Activated CD8-positive, alpha-beta memory T cell treated with anti-CD3 and anti-CD28 coated beads, Interleukin-2, amount 10 ng/mL, durations not matched to agents 7 days and 5 days (primary cell): ENCODE results near the gene PSMD2. TPM values are rescaled to one million over a fixed set of nuclear protein-coding genes. Genes with fewer than 3 reads are reported as not detected.

ENCODE experiments used
- ATAC-seq: fragments of 150-1000 bp; cut with Tn5 transposase; one replicate; pipeline ENCODE4 v1.10.0; 2021; ENCODE audit warnings: moderate library complexity
- CTCF ChIA-PET: fragments of 350-600 bp; sonication (Branson Sonifier 250); formaldehyde crosslinking; loops from one replicate; lab custom pipeline; 2021; ENCODE audit warnings: antibody characterized with exemption; lab: Charles Lee
- DNase-seq: peaks from one replicate; pipeline ENCODE4 v3.0.0-alpha.2; 2020
- H3K27ac Mint-ChIP-seq: one replicate; pipeline ENCODE4 v1.8.0; 2021; ENCODE audit warnings: mild to moderate bottlenecking, mixed read lengths
- H3K27me3 Mint-ChIP-seq: one replicate; pipeline ENCODE4 v1.8.0; 2021; ENCODE audit warnings: mixed read lengths
- H3K36me3 Mint-ChIP-seq: one replicate; pipeline ENCODE4 v1.8.0; 2021; ENCODE audit warnings: mild to moderate bottlenecking, mixed read lengths
- H3K4me1 Mint-ChIP-seq: one replicate; pipeline ENCODE4 v1.8.0; 2021; ENCODE audit warnings: mixed read lengths
- H3K4me3 Mint-ChIP-seq: one replicate; pipeline ENCODE4 v1.8.0; 2021; ENCODE audit warnings: mild to moderate bottlenecking, moderate library complexity, mixed read lengths
- H3K9me3 Mint-ChIP-seq: one replicate; pipeline ENCODE4 v1.8.0; 2022; ENCODE audit warnings: low read depth, mixed read lengths
- total RNA-seq, 2 experiments: library from RNA; stranded (reverse); gene quantifications; one replicate each; pipeline ENCODE4 v1.2.3, GENCODE V29; 2021

PSMD2 gene
- total RNA-seq, 2 experiments from 2014 or later, result 193 to 258 TPM

GRCh38 chr3:184291044-184291737, 7.8 kb upstream of the PSMD2 start:
- no peaks in the 10 kb centered on the region for H3K4me1 Mint-ChIP-seq
- H3K9me3 Mint-ChIP-seq, result no peaks in the 10 kb centered on the region
- DNase-seq, result no peak
- H3K4me3 Mint-ChIP-seq, result no peak overlapping the region
- ATAC-seq, result no peak
- CTCF ChIA-PET, result interaction anchor here (1.3 to 2.4 kb wide), 3 partner anchors 61 to 64 kb away, joined by 3 to 22 read pairs (median 5); no protein-coding TSS in a partner anchor
- no peaks in the 10 kb centered on the region for H3K36me3 Mint-ChIP-seq
- no peak overlapping the region for H3K27ac Mint-ChIP-seq
- peaks cover 12% of the 10 kb centered on the region for H3K27me3 Mint-ChIP-seq

DNA sequence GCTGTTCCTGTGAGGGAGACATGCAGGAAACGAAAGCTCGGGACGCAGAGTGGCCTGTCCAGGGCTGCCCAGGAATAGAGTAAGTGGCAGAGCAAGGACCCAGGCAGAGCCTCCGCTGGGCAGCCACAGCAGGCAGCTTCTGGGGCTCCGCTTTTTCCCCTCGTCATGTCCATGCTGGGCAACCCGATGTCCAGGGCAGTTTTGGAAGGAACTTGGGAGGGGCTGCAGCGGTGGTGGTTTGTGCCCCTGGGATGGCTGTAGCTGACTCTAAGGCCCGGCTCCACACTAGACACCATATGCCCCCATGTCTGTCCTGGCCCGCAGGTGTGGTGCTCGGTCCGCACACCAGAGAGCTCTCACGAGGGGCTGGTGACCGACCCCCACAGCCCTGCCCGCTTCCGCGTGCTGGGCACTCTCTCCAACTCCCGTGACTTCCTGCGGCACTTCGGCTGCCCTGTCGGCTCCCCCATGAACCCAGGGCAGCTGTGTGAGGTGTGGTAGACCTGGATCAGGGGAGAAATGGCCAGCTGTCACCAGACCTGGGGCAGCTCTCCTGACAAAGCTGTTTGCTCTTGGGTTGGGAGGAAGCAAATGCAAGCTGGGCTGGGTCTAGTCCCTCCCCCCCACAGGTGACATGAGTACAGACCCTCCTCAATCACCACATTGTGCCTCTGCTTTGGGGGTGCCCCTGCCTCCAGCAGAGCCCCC, 7.1 kb upstream of the PSMD2 start:
- ATAC-seq (no peak), DNase-seq (no peak)
- Mint-ChIP-seq H3K27ac (no peak overlapping the region), H3K36me3 (no peaks in the 10 kb centered on the region), H3K4me1 (no peaks in the 10 kb centered on the region), H3K9me3 (no peaks in the 10 kb centered on the region), H3K27me3 (peaks cover 10% of the 10 kb centered on the region), H3K4me3 (no peak overlapping the region)
- CTCF ChIA-PET, result interaction anchor here (1.3 to 1.6 kb wide), 2 partner anchors 60 to 64 kb away, joined by 3 to 5 read pairs; no protein-coding TSS in a partner anchor

- H3K4me3 Mint-ChIP-seq, result no peak overlapping the region
- no peaks in the 10 kb centered on the region for H3K27me3 Mint-ChIP-seq
- no peaks in the 10 kb centered on the region for H3K9me3 Mint-ChIP-seq
- CTCF ChIA-PET, result interaction anchor here (1.6 kb wide), 1 partner anchor 46 kb away, joined by 3 read pairs; the partner anchor contains the start of gene EEF1AKMT4
- peaks cover 10% of the 10 kb centered on the region for H3K36me3 Mint-ChIP-seq
- peaks cover 17% of the 10 kb centered on the region for H3K4me1 Mint-ChIP-seq
- no peak overlapping the region for H3K27ac Mint-ChIP-seq
- no peak for DNase-seq
- ATAC-seq, result no peak
Observed at GRCh38 chr3:184295771-184296170, 3.3 kb upstream of the PSMD2 start.

- no peak for DNase-seq
- ATAC-seq, result no peak
- Mint-ChIP-seq H3K27ac (no peak overlapping the region), H3K36me3 (peaks cover 13% of the 10 kb centered on the region), H3K4me1 (peaks cover 21% of the 10 kb centered on the region), H3K9me3 (no peaks in the 10 kb centered on the region), H3K27me3 (no peaks in the 10 kb centered on the region), H3K4me3 (no peak overlapping the region)
- CTCF ChIA-PET, result interaction anchor here (1.6 kb wide), 1 partner anchor 47 kb away, joined by 3 read pairs; the partner anchor contains the start of gene EEF1AKMT4
Observed at GRCh38 chr3:184296616-184297015, 2.4 kb upstream of the PSMD2 start.

DNA sequence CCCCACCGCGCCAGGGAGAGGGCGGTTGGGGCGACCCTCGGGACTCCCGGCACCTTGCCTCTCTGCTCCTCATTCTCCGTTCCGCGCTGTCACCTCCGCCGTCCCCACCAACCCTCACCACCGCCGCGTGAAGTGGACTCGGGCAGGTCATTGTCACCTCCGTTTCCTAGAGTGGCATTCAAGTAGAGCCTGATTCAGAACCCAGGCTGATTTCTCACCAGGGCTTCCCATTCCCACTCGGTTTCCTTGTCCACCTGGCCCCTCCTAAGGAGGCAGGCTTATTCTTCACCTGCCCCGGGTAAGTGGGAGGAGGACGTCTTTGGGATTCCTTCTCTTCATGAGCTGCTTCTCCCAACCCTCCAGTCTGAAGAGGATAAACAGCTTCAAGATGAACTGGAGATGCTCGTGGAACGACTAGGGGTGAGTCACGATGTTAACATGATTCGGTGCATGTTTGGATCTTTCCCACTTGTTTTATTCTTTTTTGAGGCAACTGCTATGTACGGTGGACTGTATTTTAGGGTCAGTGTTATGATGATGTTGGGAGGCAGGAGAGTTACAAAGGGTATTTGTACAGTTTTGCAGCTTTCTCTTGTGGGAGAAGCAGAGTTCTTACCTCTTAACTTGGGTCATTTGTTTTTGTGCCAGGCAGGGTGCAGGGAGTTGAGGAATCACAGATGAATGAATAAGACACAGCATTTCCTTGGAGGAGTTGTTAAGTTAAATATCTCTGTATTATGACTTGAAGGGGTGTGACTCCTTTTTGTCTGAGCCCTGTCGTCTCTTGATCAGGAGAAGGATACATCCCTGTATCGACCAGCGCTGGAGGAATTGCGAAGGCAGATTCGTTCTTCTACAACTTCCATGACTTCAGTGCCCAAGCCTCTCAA, 692 bp downstream of the PSMD2 start:
- CTCF ChIA-PET, result interaction anchor here (1.0 to 1.3 kb wide), 2 partner anchors 12 to 54 kb away, joined by 3 to 5 read pairs; no protein-coding TSS in a partner anchor

GRCh38 chr3:184300378-184300720, 1.3 kb downstream of the PSMD2 start:
- Mint-ChIP-seq H3K4me1 (peaks cover 23% of the 10 kb centered on the region), H3K27me3 (no peaks in the 10 kb centered on the region), H3K9me3 (no peaks in the 10 kb centered on the region), H3K4me3 (peak overlapping the region; percentile 91), H3K27ac (peak overlapping the region; percentile 27), H3K36me3 (peaks cover 44% of the 10 kb centered on the region)
- CTCF ChIA-PET, result interaction anchor here (1.3 to 1.4 kb wide), 2 partner anchors 11 kb away, joined by 4 to 5 read pairs; no protein-coding TSS in a partner anchor
- ATAC-seq (no peak), DNase-seq (no peak)

More for the DNA sequence above, 692 bp downstream of the PSMD2 start:
- H3K4me3 Mint-ChIP-seq, result peak overlapping the region; percentile 91
- no peak for ATAC-seq
- H3K36me3 Mint-ChIP-seq, result peaks cover 41% of the 10 kb centered on the region
- H3K27ac Mint-ChIP-seq, result peak overlapping the region; percentile 86
- no peak for DNase-seq
- H3K9me3 Mint-ChIP-seq, result no peaks in the 10 kb centered on the region
- peaks cover 23% of the 10 kb centered on the region for H3K4me1 Mint-ChIP-seq
- H3K27me3 Mint-ChIP-seq, result no peaks in the 10 kb centered on the region

DNA sequence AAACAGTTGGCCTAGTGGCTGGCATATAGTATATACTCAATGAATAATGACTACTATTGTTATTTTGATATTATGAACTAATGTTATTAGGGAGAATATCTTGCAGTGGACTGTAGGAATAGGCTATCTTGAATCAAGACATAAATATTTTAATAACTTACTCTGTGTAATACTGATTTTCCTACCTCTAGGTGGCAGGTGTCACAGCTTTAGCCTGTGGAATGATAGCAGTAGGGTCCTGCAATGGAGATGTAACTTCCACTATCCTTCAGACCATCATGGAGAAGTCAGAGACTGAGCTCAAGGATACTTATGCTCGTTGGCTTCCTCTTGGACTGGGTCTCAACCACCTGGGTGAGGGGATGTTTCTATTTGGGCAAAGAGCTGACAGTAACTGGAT, 6.5 kb downstream of the PSMD2 start:
- H3K4me1 Mint-ChIP-seq, result peaks cover 8% of the 10 kb centered on the region
- CTCF ChIA-PET, result interaction anchor here (0.7 to 2.1 kb wide), 7 partner anchors 11 to 482 kb away, joined by 3 to 6 read pairs (median 3); partner anchors contain the start of gene EEF1AKMT4
- no peaks in the 10 kb centered on the region for H3K27me3 Mint-ChIP-seq
- no peaks in the 10 kb centered on the region for H3K9me3 Mint-ChIP-seq
- H3K27ac Mint-ChIP-seq, result no peak overlapping the region
- ATAC-seq (peak; percentile 64), DNase-seq (no peak)
- H3K36me3 Mint-ChIP-seq, result peaks cover 72% of the 10 kb centered on the region
- H3K4me3 Mint-ChIP-seq, result no peak overlapping the region

DNA sequence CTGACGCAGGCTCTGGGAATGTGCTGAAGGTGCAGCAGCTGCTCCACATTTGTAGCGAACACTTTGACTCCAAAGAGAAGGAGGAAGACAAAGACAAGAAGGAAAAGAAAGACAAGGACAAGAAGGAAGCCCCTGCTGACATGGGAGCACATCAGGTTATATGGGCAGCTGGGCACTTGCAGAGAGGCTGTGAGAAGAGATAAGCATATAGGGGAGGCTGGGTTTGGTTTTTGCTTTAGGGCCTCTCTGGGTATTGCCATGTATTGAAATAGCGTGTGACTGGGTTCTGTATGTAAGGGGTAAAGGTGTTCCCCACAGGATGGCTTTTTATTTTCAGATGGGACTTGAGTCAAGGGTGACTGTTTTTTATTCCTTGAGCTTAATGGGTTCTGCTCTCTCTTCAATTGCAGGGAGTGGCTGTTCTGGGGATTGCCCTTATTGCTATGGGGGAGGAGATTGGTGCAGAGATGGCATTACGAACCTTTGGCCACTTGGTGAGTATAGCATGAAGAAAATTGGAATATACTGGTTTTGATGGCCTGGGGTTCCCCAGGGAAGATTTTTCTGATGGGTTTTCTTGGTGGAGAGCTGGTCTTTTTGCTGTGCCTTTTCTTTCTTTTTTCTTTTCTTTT, 7.4 kb downstream of the PSMD2 start:
- ATAC-seq (no peak), DNase-seq (no peak)
- CTCF ChIA-PET, result interaction anchor here (0.8 to 2.1 kb wide), 6 partner anchors 10 to 123 kb away, joined by 3 to 6 read pairs (median 3); no protein-coding TSS in a partner anchor
- no peak overlapping the region for H3K4me3 Mint-ChIP-seq
- no peaks in the 10 kb centered on the region for H3K27me3 Mint-ChIP-seq
- no peaks in the 10 kb centered on the region for H3K9me3 Mint-ChIP-seq
- peaks cover 3% of the 10 kb centered on the region for H3K4me1 Mint-ChIP-seq
- H3K27ac Mint-ChIP-seq, result no peak overlapping the region
- peaks cover 68% of the 10 kb centered on the region for H3K36me3 Mint-ChIP-seq

- H3K36me3 Mint-ChIP-seq, result peaks cover 54% of the 10 kb centered on the region
- no peaks in the 10 kb centered on the region for H3K27me3 Mint-ChIP-seq
- no peak overlapping the region for H3K4me3 Mint-ChIP-seq
- DNase-seq, result no peak
- CTCF ChIA-PET, result no interaction called here
- H3K27ac Mint-ChIP-seq, result no peak overlapping the region
- no peak for ATAC-seq
- no peaks in the 10 kb centered on the region for H3K9me3 Mint-ChIP-seq
- H3K4me1 Mint-ChIP-seq, result no peaks in the 10 kb centered on the region
Observed at GRCh38 chr3:184307915-184308314, 8.9 kb downstream of the PSMD2 start.

- H3K9me3 Mint-ChIP-seq, result no peaks in the 10 kb centered on the region
- H3K36me3 Mint-ChIP-seq, result peaks cover 46% of the 10 kb centered on the region
- no peaks in the 10 kb centered on the region for H3K4me1 Mint-ChIP-seq
Observed at GRCh38 chr3:184308744-184309143, 9.7 kb downstream of the PSMD2 start.

DNA sequence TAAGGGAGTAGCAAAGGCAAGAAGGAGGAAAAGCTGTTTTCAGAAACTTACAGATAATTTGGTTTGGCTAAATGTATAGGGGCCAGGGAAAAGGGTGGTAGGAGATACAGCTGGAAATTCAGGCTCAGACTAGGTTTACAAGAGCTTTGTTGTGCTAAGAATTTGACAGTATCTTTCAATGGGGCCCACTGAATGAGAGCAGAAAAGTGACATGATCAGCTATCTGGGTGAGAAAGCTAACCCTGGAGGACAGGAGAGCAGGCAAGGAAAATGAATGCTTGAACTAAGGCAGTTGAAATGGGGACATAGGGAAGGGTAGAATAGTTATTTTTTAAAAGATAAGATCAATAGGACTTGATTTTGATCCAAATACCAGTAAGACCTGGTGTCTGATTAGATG, 12.6 kb downstream of the PSMD2 start:
- Mint-ChIP-seq H3K27ac (no peak overlapping the region), H3K4me3 (no peak overlapping the region), H3K36me3 (peaks cover 31% of the 10 kb centered on the region), H3K4me1 (peaks cover 9% of the 10 kb centered on the region), H3K27me3 (no peaks in the 10 kb centered on the region), H3K9me3 (no peaks in the 10 kb centered on the region)
- ATAC-seq, result no peak
- CTCF ChIA-PET, result interaction anchor here (1.5 to 1.7 kb wide), 2 partner anchors 11 to 62 kb away, joined by 3 to 5 read pairs; no protein-coding TSS in a partner anchor
- no peak for DNase-seq

More at GRCh38 chr3:184308744-184309143, 9.7 kb downstream of the PSMD2 start:
- no peak overlapping the region for H3K27ac Mint-ChIP-seq
- CTCF ChIA-PET, result no interaction called here
- no peak for DNase-seq
- H3K4me3 Mint-ChIP-seq, result no peak overlapping the region
- no peaks in the 10 kb centered on the region for H3K27me3 Mint-ChIP-seq
- no peak for ATAC-seq

DNA sequence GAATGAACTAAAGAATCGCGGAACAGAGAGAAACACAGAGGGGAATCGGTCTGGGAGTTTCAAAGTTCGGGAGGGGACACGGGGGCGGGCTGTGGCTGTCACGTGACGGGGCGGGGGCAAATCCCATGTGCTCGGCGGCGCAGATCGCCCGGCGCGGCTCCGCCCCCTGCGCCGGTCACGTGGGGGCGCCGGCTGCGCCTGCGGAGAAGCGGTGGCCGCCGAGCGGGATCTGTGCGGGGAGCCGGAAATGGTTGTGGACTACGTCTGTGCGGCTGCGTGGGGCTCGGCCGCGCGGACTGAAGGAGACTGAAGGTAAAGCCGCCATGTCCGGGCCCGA, 15.3 kb downstream of the PSMD2 start, which contains the start of gene EIF4G1:
Gene EIF4G1, plus strand, starts transcription at position 244 of the 337 bp plus-strand sequence. CDS start 1,191 bp downstream, outside the sequence.
- Mint-ChIP-seq H3K27me3 (no peaks in the 10 kb centered on the region), H3K4me1 (peaks cover 28% of the 10 kb centered on the region), H3K27ac (peak within 1 kb of the TSS; percentile 87), H3K4me3 (peak within 1 kb of the TSS; percentile 86), H3K36me3 (peaks cover 24% of the 10 kb centered on the region), H3K9me3 (no peaks in the 10 kb centered on the region)
- DNase-seq (peak; percentile 94), ATAC-seq (peak; percentile 87)
- CTCF ChIA-PET, result no interaction called here
